Effector memory CD8-positive, alpha-beta T cell (primary cell): ENCODE results near the gene SSUH2.
"Not testable (repeated sequence)": the region's sequence is repeated elsewhere in the genome, so short reads cannot be mapped to it uniquely, and the experiment has no call there.

Experiments
- ATAC-seq: fragments of 150-1000 bp; cut with Tn5 transposase; replicated peaks from 2 replicates; pipeline ENCODE4 v1.10.0; 2021; ENCODE audit warnings: mild to moderate bottlenecking, moderate library complexity
- DNase-seq, 3 experiments: peaks; one replicate each; pipeline ENCODE4 v3.0.0; 2021
- H3K27ac Mint-ChIP-seq, 2 donors: one replicate each; pipeline ENCODE4 v1.8.0; 2022; ENCODE audit warnings: mild to moderate bottlenecking in 2 of 2, mixed read lengths in 2 of 2, moderate library complexity in 2 of 2
- H3K27me3 Mint-ChIP-seq, 2 donors: one replicate each; pipeline ENCODE4 v1.8.0; 2022; ENCODE audit warnings: mixed read lengths in 2 of 2
- H3K36me3 Mint-ChIP-seq: one replicate; pipeline ENCODE4 v1.8.0; 2022; ENCODE audit warnings: mild to moderate bottlenecking, moderate library complexity, mixed read lengths; ENCODE audit not compliant: insufficient read depth
- H3K4me1 Mint-ChIP-seq, 2 donors: one replicate each; pipeline ENCODE4 v1.8.0; 2022; ENCODE audit warnings: low read depth in 2 of 2, mixed read lengths in 2 of 2
- H3K4me3 Mint-ChIP-seq, 2 donors: one replicate each; pipeline ENCODE4 v1.8.0; 2022; ENCODE audit warnings: mild to moderate bottlenecking in 2 of 2, mixed read lengths in 2 of 2, moderate library complexity in 2 of 2
- H3K9me3 Mint-ChIP-seq, 2 donors: one replicate each; pipeline ENCODE4 v1.8.0; 2022; ENCODE audit warnings: mixed read lengths in 2 of 2
- total RNA-seq, 9 experiments: gene quantifications; one replicate each; lab custom pipeline; 2026; lab: John Stamatoyannopoulos, UW

The SSUH2 gene, protein sequence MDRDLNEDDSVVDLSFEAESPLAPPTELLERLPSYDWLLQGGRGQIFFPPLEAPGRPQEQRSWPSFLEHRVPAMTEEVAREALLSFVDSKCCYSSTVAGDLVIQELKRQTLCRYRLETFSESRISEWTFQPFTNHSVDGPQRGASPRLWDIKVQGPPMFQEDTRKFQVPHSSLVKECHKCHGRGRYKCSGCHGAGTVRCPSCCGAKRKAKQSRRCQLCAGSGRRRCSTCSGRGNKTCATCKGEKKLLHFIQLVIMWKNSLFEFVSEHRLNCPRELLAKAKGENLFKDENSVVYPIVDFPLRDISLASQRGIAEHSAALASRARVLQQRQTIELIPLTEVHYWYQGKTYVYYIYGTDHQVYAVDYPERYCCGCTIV
- total RNA-seq = 0 to 0.42 (median 0.03) reads per million in 9 experiments

DNA sequence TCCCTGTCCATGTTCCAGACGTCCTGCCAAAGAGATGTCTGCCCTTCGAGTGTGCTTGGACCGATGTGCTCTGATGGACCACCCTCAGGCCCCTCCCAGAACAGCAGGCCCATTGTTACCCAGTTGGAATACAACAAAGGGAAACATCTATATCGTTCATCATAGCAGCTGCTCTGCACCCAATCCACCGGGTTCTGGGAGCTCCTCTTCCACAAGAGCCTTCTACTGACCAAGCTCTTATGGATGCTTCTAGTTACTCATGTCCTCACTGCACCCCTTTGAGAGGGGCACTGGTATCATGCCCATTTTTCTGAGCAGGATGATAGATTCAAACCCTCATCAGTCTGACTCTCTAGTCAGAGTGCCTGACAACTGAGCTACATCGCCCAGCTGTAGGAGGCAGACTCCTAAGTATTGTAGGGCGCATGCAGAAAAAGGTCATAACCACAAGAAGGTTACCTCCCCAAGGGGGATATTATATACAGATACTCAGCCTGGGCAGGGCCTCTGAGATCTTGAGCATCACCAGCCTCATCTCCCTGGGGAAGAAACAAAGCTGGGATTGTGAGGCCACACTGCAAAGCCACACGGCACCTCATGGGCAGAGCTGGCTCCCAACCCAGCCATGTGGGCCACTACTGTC lies at the start of gene SSUH2:
Gene SSUH2, minus strand, starts transcription at position 51 of the 643 bp plus-strand sequence. Its CDS starts 40 bp downstream, at position 11.
- Mint-ChIP-seq H3K9me3 (no peaks in the 10 kb centered on the region), H3K27me3 (peaks cover 17 to 41% of the 10 kb centered on the region in 2 donors), H3K27ac (no peak within 1 kb of the TSS), H3K36me3 (no peaks in the 10 kb centered on the region), H3K4me1 (no peaks in the 10 kb centered on the region), H3K4me3 (no peak within 1 kb of the TSS)
- ATAC-seq (no peak), DNase-seq (no peak)

DNA sequence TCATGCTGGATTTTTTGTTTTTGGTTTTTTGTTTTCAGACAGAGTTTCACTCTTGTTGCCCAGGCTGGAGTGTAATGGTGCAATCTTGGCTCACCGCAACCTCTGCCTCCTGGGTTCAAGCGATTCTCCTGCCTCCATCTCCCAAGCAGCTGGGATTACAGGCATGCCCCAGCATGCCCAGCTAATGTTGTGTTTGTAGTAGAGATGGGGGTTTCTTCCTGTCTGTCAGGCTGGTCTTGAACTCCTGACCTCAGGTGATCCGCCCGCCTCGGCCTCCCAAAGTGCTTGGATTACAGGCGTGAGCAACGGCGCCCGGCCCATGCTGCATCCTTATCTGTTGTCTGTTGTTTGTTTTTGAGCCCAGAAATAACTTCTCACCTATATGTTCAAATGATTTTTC lies 46.7 kb upstream of the SSUH2 start:
- not testable (repeated sequence) for H3K27ac Mint-ChIP-seq, H3K27me3 Mint-ChIP-seq, H3K9me3 Mint-ChIP-seq, ATAC-seq, H3K4me1 Mint-ChIP-seq, DNase-seq, H3K36me3 Mint-ChIP-seq, H3K4me3 Mint-ChIP-seq

- ATAC-seq, H3K4me1 Mint-ChIP-seq, H3K27ac Mint-ChIP-seq, H3K36me3 Mint-ChIP-seq, H3K9me3 Mint-ChIP-seq, H3K4me3 Mint-ChIP-seq, DNase-seq: not testable (repeated sequence)
- H3K27me3 Mint-ChIP-seq = peaks cover 8 to 13% of the 10 kb centered on the region in 2 donors
Measured at GRCh38 chr3:8684992-8685391, 40.4 kb upstream of the SSUH2 start.

DNA sequence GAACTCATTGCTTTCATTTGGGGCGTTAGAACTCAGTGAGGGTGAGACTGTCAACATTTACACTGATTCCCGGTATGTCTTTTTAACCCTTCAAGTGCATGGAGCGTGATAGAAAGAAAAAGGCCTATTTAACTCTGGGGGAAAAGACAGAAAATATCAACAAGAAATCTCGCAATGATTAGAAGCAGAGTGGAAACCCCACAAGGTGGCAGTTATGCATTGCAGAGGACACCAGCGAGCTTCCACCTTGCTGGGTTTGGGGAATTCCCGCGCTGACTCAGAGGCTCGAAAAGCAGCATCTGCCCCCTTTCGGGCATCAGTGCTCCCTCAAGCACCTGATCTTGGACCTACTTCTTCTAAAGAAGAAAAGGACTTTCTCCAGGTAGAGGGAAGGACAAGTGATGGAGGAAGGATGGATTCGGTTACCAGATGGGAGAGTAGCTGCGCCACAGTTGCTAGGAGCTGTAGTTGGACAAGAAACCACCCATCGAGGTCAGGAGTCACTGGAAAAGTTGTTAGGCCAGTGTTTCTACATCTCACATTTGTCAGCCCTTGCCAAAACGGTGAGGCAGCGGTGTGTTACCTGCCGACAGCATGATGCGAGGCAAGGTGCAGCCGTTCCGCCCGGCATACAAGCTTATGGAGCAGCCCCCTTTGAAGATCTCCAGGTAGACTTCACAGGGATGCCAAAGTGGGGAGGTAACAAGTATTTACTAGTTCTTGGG lies 38.4 kb upstream of the SSUH2 start:
- not testable (repeated sequence) for H3K36me3 Mint-ChIP-seq, H3K9me3 Mint-ChIP-seq, ATAC-seq, H3K27ac Mint-ChIP-seq, H3K4me1 Mint-ChIP-seq, DNase-seq, H3K4me3 Mint-ChIP-seq
- peaks cover 8 to 18% of the 10 kb centered on the region in 2 donors for H3K27me3 Mint-ChIP-seq

DNA sequence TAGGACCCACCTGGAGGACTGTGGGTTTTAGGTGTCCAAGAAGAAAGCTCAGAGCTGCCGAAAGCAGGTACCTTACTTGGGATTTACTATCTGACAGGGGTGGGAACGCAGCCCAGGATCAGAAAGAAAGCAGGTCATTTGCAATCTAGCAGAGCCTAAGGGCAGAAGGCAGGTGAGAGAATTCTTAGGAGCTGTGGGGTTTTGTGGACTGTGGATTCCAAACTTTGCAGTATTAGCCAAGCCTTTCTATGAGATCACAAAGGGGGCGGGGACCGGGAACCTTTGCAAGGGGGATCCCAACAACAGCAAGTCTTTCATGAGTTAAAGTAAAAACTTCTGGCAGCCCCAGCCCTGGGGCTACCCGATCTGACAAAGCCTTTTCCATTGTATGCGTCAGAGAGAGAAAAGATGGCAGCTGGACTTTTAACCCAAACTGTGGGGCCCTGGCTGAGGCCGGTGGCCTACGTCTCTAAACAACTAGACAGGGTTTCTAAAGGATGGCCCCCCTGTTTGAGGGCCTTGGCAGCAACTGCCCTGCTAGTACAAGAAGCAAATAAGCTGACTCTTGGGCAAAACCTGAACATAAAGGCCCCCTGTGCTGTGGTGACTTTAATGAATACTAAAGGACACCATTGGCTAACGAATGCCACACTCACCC lies 37.4 kb upstream of the SSUH2 start:
- not testable (repeated sequence) for H3K36me3 Mint-ChIP-seq, ATAC-seq, H3K4me3 Mint-ChIP-seq, H3K27ac Mint-ChIP-seq, H3K9me3 Mint-ChIP-seq, DNase-seq, H3K4me1 Mint-ChIP-seq
- H3K27me3 Mint-ChIP-seq = peaks cover 8 to 18% of the 10 kb centered on the region in 2 donors

- Mint-ChIP-seq H3K36me3 (no peaks in the 10 kb centered on the region), H3K27ac (no peak overlapping the region), H3K4me1 (no peaks in the 10 kb centered on the region), H3K27me3 (peaks cover 8 to 18% of the 10 kb centered on the region in 2 donors), H3K4me3 (no peak overlapping the region), H3K9me3 (no peaks in the 10 kb centered on the region)
- DNase-seq (no peak), ATAC-seq (no peak)
Measured at GRCh38 chr3:8681349-8681748, 36.8 kb upstream of the SSUH2 start.

DNA sequence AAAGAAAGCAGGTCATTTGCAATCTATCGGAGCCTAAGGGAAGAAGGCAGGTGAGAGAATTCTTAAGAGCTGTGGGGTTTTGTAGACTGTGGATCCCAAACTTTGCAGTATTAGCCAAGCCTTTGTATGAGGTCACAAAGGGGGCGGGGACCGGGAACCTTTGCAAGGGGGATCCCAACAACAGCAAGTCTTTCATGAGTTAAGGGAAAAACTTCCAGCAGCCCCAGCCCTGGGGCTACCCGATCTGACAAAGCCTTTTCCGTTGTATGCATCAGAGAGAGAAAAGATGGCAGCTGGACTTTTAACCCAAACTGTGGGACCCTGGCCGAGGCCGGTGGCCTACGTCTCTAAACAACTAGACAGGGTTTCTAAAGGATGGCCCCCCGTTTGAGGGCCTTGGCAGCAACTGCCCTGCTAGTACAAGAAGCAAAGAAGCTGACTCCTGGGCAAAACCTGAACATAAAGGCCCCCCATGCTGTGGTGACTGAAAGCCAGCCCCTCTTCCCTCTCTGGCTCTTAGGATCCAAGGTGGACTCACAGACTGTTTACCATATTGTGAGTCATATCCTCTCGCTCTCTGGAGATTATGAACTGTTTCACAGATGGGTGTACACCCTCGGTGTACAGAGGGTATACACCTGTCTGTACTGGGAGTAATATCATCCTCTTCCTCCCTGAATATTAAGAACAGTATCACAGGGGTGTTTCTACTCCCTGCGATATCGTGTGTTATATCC lies 35.4 kb upstream of the SSUH2 start:
- H3K4me1 Mint-ChIP-seq, H3K9me3 Mint-ChIP-seq, H3K27ac Mint-ChIP-seq, ATAC-seq, DNase-seq, H3K4me3 Mint-ChIP-seq, H3K36me3 Mint-ChIP-seq: not testable (repeated sequence)
- H3K27me3 Mint-ChIP-seq = peaks cover 8 to 18% of the 10 kb centered on the region in 2 donors

DNA sequence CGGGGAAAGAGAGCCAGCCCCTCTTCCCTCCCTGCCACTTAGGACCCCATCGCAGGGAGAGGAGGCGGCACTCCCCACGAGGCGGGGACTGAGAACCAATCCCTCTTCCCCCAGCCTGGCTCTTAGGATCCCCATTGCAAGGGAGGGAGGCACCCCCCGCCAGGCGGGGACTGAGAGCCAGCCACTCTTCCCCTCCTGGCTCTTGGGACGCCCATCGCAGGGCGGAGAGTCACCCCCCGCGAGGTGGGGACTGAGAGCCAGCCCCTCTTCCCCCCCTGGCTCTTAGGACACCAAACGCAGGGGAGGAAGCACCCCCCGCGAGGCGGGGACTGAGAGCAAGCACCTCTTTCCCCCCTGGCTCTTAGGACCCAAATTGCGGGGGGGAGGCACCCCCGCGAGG lies 34.2 kb upstream of the SSUH2 start:
- peaks cover 8 to 18% of the 10 kb centered on the region in 2 donors for H3K27me3 Mint-ChIP-seq
- H3K36me3 Mint-ChIP-seq = no peaks in the 10 kb centered on the region

DNA sequence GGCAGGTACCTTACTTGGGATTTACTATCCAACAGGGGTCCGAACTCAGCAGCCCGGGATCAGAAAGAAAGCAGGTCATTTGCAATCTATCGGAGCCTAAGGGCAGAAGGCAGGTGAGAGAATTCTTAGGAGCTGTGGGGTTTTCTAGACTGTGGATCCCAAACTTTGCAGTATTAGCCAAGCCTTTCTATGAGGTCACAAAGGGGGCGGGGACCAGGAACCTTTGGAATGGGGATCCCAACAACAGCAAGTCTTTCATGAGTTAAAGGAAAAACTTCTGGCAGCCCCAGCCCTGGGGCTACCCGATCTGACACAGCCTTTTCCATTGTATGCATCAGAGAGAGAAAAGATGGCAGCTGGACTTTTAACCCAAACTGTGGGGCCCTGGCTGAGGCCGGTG lies 32.7 kb upstream of the SSUH2 start:
- not testable (repeated sequence) for H3K4me3 Mint-ChIP-seq, DNase-seq, ATAC-seq, H3K36me3 Mint-ChIP-seq, H3K27ac Mint-ChIP-seq, H3K4me1 Mint-ChIP-seq, H3K9me3 Mint-ChIP-seq
- peaks cover 0 to 11% of the 10 kb centered on the region in 2 donors for H3K27me3 Mint-ChIP-seq

More for the DNA sequence above, 34.2 kb upstream of the SSUH2 start:
- no peaks in the 10 kb centered on the region for H3K9me3 Mint-ChIP-seq
- no peak overlapping the region for H3K4me3 Mint-ChIP-seq
- DNase-seq = no peak
- H3K4me1 Mint-ChIP-seq = no peaks in the 10 kb centered on the region
- ATAC-seq = no peak
- no peak overlapping the region for H3K27ac Mint-ChIP-seq

GRCh38 chr3:8675591-8675990 lies 31.0 kb upstream of the SSUH2 start:
- not testable (repeated sequence) for DNase-seq, H3K36me3 Mint-ChIP-seq, H3K9me3 Mint-ChIP-seq, H3K27ac Mint-ChIP-seq, H3K4me1 Mint-ChIP-seq, ATAC-seq, H3K4me3 Mint-ChIP-seq
- peaks cover 0 to 10% of the 10 kb centered on the region in 2 donors for H3K27me3 Mint-ChIP-seq

GRCh38 chr3:8673083-8673737 lies 28.6 kb upstream of the SSUH2 start:
- Mint-ChIP-seq H3K36me3 (no peaks in the 10 kb centered on the region), H3K27me3 (no peaks in the 10 kb centered on the region), H3K4me1 (no peaks in the 10 kb centered on the region), H3K9me3 (peaks cover 0 to 7% of the 10 kb centered on the region in 2 donors), H3K27ac (no peak overlapping the region), H3K4me3 (no peak overlapping the region)
- ATAC-seq (no peak), DNase-seq (no peak)

GRCh38 chr3:8669019-8669418 lies 24.4 kb upstream of the SSUH2 start:
- Mint-ChIP-seq H3K9me3 (peaks cover 0 to 7% of the 10 kb centered on the region in 2 donors), H3K27ac (no peak overlapping the region), H3K4me1 (no peaks in the 10 kb centered on the region), H3K36me3 (no peaks in the 10 kb centered on the region), H3K4me3 (no peak overlapping the region), H3K27me3 (peaks cover 0 to 23% of the 10 kb centered on the region in 2 donors)
- DNase-seq = no peak
- no peak for ATAC-seq
